K562 (cell line): ENCODE measurements around the gene VDAC1. TPM values are rescaled to one million over a fixed set of nuclear protein-coding genes. Genes with fewer than 3 reads are reported as not detected.

Experiments
- HDAC3 ChIP-seq: fragments of 450-650 bp; IDR thresholded peaks from 2 replicates; pipeline ENCODE4 v1.6.1; 2018; ENCODE audit warnings: borderline replicate concordance, mild to moderate bottlenecking, moderate library complexity; ENCODE audit not compliant: partially characterized antibody
- MBD1 ChIP-seq: fragments of 250-450 bp; sonication (Bioruptor Pico); IDR thresholded peaks from 2 replicates; pipeline ENCODE4 v1.8.0; 2022; ENCODE audit warnings: inconsistent platforms
- NFYB ChIP-seq: IDR thresholded peaks from 2 replicates; pipeline ENCODE4 v1.6.1; 2011; ENCODE audit warnings: mild to moderate bottlenecking, moderate library complexity; ENCODE audit not compliant: insufficient read length; ENCODE audit errors: extremely low read depth
- REST ChIP-seq, 2 experiments: fragments of 450-650 bp; formaldehyde crosslinking in 1 of 2; IDR thresholded peaks; 2 replicates each; pipeline versions ENCODE4 v1.4.0 to v1.6.1; 2014 to 2020; ENCODE audit warnings: mild to moderate bottlenecking in 2 of 2, borderline replicate concordance in 1 of 2, low read depth in 1 of 2
- SMAD4 ChIP-seq: fragments of 250-450 bp; sonication (Bioruptor Pico); conservative IDR thresholded peaks from 2 replicates; pipeline ENCODE4 v1.8.0; 2021; ENCODE audit warnings: inconsistent platforms, mild to moderate bottlenecking, moderate library complexity
- ZBED1 ChIP-seq: IDR thresholded peaks from 2 replicates; pipeline ENCODE4 v1.6.1; 2014
- polyA plus RNA-seq, 8 experiments: library from polyadenylated mRNA; depleted of rRNA in 4 of 8; stranded (reverse) in 5 of 8; unstranded in 3 of 8; fragments of >200 nt; fragmentation: Nextera tagmentation in 2 of 8; fragmentation: Illumina TruSeq in 1 of 8; extraction: Ambion mirVana in 2 of 8; extraction: Trizol in 1 of 8; gene quantifications; 2 replicates each; pipeline versions ENCODE4 v1.2.1 to v1.2.3, GENCODE V29; 2011 to 2014; ENCODE audit warnings: inconsistent platforms in 1 of 8, missing spikeins in 1 of 8
- total RNA-seq, 7 experiments: library from RNA; depleted of rRNA in 6 of 7; stranded (reverse); fragments of >200 nt in 6 of 7; fragmentation: Illumina TruSeq in 2 of 7; extraction: Trizol in 2 of 7; gene quantifications; 2 replicates each; pipeline versions ENCODE4 v1.2.1 to v1.2.3, GENCODE V29; 2011 to 2021; ENCODE audit warnings: low replicate concordance in 1 of 7

VDAC1 gene
- total and polyA plus RNA-seq, 9 of the 15 experiments (the other 6 are each of a cell fraction or from before 2014, with no cell fraction given) = 168 to 366 (median 293) TPM

DNA sequence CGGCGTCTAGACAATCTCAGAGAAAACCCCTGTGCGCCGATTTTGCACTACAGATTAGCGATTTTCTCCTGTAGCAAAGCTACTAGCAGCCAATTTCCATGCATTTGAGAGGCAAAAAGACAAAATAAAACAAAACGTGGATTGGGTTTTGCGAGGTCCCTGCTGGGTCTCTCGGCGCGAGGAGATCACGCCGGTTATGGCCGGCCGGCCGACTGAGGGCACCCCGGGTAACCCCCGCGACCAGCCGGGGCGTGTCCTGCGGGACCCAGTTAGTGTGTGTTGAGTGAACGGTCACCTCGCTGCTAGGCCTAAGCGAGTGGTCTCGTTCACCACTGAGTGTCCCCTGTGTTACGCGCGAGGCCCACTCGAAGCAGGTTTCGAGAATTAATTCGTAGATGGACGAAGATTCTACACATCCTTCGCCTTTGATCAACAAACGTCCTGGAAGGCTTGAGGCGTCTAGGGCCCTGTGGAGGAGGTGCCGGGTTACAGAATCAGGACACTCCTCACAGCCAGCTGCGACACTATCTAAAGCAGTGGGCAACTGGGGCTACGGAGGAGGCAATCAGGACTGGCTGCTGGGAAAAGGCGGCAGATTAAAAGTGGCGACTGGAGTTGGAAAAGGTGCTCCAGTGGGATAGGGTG lies 764 bp upstream of the VDAC1 start (continued):
- TF ChIP-seq NFYB = no peak
- peak; percentile 66; the same call in 1 of the 2 replicates for TF ChIP-seq SMAD4 (CRISPR knock-in tag)
- peak; percentile 69 for TF ChIP-seq REST (IDR thresholded peaks at IDR 0.05; ENCODE audit: borderline replicate concordance)
- no peak for TF ChIP-seq REST (CRISPR knock-in tag; IDR thresholded peaks at IDR 0.05; ENCODE audit: low read depth)
- TF ChIP-seq MBD1 (CRISPR knock-in tag) = 0 out of 2 replicates have a peak, but pooled peaks have one; percentile 87
- TF ChIP-seq ZBED1 = no peak
- TF ChIP-seq HDAC3 = no peak
